HG02678 (cell line): ENCODE data around the gene HOXA10.

Experiments used
- ATAC-seq: cut with Tn5 transposase; IDR thresholded peaks from one replicate; pipeline ENCODE4 v1.9.1; 2021; ENCODE audit warnings: mild to moderate bottlenecking, moderate library complexity; ENCODE audit not compliant: unreplicated experiment

Gene HOXA10

DNA sequence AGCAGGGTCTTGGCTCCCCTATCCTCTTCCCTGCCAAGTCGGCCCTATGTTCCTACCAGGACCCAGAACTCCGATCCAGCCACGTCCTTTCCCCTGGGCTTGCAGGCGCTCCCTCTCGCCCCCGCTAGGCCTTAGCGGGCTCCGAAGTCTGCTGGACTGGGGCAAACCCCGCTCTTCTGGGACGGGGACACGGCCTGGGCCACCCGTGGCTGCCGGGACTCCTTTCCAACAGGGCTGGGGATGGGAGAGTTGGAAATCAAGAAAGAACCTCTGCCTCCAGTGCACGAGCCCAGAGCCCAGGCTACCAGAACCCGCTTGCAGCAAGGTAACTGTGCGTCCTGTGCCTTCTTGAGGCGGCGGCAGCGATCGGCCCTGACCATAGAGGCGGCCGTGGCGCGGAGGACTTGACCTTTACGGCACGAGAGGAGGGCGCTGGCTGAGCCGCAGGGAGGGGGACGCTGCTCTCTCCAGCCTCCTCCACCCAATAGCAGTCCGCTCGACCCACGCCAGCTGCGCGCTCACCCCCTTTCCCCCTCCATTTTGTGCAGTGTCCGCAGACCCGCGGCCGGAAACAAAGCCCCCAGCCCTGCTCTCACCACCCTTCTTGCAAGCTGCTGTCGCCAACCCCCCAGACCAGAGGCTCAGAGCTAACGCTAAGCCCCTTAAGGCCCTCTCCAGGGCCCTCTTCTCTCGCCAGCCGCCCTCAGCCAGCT, 17.9 kb upstream of the HOXA10 start:
- ATAC-seq, result no peak

DNA sequence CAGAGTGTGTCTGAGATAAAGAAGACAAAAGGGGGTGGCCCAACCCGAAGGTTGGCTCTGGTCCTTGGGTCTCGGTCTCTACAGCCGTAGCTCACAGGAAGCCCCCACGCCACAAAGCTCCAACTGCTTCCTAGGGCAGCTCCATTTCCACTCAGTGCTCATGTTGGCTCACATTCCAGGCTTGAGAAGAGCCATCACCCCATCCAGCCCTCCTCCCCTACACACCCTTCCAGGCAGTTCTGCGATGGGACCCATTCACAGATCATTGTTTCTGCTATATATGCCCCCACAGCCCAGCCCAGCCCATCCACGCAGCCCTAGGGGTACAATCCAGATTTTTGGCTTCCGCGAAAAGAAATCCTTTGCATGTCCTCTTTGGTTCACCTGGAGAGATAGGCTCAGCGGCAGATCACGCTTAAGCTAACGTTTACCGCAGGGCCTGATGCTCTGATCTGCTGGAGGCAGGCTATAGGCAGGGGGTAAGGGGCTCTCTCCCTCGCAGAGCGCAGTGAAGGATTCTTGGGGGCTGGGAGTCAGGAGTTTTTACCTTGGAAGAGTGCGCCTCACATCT, 17.1 kb upstream of the HOXA10 start:
- ATAC-seq, result no peak

GRCh38 chr7:27189997-27190748, 16.1 kb upstream of the HOXA10 start:
- no peak for ATAC-seq

DNA sequence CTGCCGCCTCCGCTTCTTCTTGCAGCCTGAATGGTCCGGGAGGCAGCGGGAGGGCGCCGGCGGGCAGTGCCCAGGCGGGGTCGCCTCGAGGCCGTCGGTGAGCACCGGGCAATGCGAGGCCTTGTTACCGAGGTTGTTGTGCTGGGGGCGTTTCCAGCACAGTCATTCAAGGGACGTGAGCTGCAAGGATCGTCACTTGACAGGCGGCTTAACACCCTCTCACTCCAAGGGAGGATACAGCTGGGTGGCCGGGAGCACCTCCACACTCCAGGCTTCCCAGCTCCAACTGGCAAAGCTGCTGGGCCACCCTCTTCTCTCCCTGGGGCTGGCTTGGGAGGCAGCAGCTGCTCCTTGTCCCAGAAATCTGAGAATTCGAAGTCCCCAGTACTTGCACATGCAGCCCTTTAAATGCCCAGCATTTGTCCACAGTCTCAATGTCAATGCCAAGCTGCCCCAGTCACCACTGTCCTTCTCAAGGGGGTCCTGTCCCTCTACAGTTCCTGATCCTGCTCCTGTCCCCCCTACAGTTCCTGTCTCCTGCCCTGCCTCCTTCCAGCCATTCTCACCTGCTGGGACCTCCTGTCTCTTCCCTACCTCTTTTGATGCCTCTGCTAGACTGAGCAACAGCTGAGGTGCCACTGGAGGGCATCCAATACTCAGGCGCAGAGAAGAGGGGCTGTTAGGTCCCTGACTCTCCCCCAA, 15.3 kb upstream of the HOXA10 start:
- no peak for ATAC-seq

DNA sequence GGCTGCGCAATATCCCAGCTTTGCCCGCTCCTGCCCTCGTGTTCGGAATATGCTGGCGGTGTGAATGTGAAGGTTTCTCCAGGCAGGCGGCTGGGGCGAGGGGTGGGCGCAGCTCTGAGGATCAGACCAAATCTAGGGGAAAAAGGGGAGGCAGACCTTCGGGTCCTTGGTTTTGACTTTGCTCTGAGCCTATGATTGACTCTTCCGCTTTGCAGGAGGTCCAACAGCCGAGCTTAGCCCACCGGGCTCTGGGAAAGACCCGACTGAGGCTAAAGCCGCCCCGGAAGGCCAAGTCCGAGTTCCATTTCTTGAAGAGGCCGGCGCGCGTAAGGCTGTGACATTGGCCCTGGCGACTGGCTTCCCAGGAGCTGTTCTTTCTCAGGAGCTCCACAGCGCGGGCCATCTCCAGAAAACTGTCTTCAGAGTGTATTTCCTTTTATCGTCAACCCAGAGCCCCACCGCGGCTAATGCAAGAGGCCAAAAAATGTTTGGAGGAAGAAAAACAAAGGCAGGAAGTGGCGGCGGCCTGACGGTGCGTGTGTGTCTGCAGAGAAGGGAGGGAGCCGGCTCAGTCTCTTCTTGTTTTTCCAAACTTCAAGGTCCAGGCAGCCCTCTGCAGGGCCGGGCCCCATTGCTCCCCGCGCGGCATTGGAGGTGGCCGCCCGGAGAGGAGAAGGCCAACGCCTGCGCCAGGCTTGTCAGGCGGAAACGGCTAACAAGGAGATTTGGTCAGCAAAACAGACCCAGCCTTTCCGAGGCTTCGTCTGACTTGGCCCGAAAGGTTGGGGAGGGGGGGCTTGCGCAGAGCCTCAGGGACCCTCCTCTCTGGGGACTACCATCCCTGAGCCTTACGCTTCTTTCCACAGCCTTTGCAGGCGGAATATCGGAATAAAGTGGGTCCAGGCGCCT, 14.5 kb upstream of the HOXA10 start:
- no peak for ATAC-seq

DNA sequence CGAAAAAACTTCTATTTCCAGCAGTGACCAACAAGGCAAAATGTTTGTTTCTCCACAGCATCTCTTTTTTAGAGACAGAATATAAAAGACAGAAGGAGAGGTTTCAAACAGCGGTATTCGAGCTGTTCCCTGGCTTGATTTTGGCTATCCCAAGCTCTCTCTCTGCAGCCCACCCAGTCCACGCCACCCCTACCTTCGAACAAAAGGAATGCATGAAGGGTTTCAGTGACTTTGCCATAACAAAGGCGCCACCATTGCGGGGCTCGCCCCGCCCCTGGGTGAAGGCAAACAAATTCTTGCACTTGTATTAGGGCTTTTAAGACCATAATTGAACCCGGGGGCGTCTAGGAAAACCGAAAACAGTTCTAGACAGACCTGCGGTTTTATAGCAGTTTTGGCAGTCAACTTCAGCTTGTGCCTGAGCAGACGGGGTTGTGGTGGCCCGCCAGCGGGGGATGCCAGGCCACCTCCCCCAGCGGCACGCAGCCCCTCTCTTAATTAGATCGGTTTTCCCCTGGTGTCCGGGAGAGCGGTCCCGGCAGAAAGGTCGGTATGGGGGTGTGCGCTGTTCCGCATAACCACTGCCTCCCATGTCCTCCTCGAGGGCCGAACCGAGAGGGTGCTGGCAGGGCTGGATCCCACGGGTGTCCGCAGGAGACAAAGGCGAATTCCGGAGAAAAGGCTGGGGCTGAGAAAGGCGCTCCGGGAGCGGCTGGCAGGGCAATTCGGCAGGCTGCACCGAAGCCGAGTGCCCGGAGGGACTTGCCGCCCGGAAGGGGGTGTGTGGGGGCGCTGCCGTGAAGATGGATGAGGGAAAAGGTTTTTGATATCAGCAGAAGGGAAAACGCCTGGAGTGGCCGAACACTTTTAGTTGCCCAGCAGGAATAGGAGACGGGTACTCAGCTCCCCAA, 13.6 kb upstream of the HOXA10 start:
- ATAC-seq, result no peak

DNA sequence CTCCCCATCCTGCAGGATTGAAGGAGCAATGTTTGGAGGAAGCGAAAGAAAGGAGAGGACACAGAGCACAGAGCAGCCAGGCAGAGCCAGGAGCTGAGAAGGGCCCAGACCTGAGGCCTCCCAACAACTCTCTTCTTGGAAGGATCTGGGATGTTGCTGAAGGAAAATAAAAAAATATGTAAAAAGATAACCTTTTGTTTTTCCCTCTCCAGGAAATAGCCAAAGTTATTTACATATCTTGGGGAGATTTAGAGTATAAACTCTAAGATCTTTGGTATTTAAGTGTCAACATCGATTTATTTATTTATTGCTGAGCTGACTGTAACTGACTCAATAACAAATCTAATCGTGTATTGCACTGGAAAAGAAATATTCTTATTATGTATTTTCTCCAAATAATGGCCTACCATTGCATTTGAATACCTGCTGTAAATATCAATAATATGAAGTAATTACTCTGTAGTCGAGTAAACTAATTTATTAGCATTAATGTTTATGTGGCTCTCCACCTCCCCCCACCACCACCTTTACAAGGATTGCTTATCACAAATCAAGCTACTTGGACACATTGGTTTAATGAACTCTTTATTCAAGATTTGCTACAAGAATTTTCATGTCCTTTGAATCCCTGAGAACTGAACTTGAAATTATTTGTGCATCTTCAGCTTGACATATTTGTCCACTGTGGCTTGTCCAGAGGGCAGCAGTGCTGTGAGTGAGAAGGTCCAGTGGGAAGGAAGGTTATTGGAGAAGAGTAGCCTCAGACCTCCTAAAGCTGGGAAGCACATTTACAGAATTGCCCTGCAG, 12.8 kb upstream of the HOXA10 start:
- no peak for ATAC-seq

GRCh38 chr7:27185854-27186667, 11.9 kb upstream of the HOXA10 start:
- no peak for ATAC-seq

- no peak for ATAC-seq
Observed at GRCh38 chr7:27185013-27185853, 11.1 kb upstream of the HOXA10 start, which contains the start of gene HOXA11. HOXA11 (minus strand) TSS chr7:27185232; CDS start chr7:27185144, 88 bp downstream.

GRCh38 chr7:27184337-27185012, 10.4 kb upstream of the HOXA10 start:
- no peak for ATAC-seq

GRCh38 chr7:27183682-27184336, 9.7 kb upstream of the HOXA10 start:
- ATAC-seq, result no peak

DNA sequence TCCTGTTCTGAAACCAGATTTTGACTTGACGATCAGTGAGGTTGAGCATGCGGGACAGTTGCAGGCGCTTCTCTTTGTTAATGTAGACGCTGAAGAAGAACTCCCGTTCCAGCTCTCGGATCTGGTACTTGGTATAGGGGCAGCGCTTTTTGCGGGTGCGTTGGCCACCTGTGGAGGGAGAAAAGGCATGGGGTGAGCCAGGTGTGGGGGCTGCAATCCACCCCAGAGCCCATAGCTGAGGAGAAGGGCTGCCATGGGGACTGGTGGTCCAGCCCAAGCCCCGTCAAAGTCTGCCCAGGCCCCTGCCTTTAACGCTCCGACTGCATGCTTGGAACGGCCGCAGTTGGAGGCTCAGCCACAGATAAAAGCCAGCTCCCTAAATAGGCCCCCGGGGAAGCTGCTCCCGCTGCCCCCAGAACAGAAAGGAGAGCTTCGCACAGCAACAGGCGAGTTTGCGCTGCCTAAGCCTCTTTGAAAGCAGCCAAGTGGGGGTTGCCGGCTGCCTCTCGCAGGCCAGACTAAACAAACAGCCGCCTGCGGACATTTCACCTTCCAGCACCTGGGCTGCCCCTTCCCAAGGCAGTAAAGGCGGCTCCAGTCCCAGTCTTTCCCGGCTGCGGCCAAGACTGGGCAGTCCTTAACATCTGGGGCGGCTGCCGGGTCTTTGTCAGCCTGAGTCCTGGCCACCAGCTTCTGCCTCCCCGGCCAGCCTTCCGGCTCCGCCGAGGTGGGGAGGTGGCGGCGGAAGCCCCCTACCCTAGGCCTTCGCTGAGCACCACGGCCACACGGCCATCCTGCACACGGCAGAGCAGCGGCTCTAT, 9.0 kb upstream of the HOXA10 start:
- no peak for ATAC-seq

- ATAC-seq, result no peak
Observed at GRCh38 chr7:27182285-27182841, 8.2 kb upstream of the HOXA10 start.

- no peak for ATAC-seq
Observed at GRCh38 chr7:27181795-27182275, 7.7 kb upstream of the HOXA10 start.
